ENCODE results near the gene SPSB1. TPM values are rescaled to one million over a fixed set of nuclear protein-coding genes. Genes with fewer than 3 reads are reported as not detected.

Gene SPSB1
- total RNA-seq, 4 donors from 2014 or later, result 69.3 to 168 (median 94.1) TPM

- DNase-seq, result no peak
- Histone ChIP-seq H3K36me3 (peaks cover 0 to 22% (median 0%) of the 10 kb centered on the region in 3 donors), H3K27ac (peak overlapping the region in 1 of 4 donors; percentile 25), H3K27me3 (no peaks in the 10 kb centered on the region), H3K4me3 (no peak overlapping the region), H3K9me3 (no peaks in the 10 kb centered on the region), H3K4me1 (peaks cover 0 to 30% (median 0%) of the 10 kb centered on the region in 4 donors)
- no peak for TF ChIP-seq POLR2A (IDR thresholded peaks at IDR 0.05)
- no peak for TF ChIP-seq CTCF (IDR thresholded peaks at IDR 0.05)
Measured at GRCh38 chr1:9351654-9352271, 59.1 kb downstream of the SPSB1 start.

GRCh38 chr1:9352377-9353134 is 59.9 kb downstream of the SPSB1 start:
- H3K27ac ChIP-seq, result peak overlapping the region in 2 of 4 donors; percentile 19 to 25
- H3K27me3 ChIP-seq, result no peaks in the 10 kb centered on the region
- DNase-seq, result no peak
- peaks cover 0 to 30% (median 0%) of the 10 kb centered on the region in 4 donors for H3K4me1 ChIP-seq
- peaks cover 0 to 28% (median 0%) of the 10 kb centered on the region in 3 donors for H3K36me3 ChIP-seq
- H3K9me3 ChIP-seq, result no peaks in the 10 kb centered on the region
- H3K4me3 ChIP-seq, result no peak overlapping the region
- no peak for TF ChIP-seq POLR2A (IDR thresholded peaks at IDR 0.05)
- TF ChIP-seq CTCF (IDR thresholded peaks at IDR 0.05), result no peak

DNA sequence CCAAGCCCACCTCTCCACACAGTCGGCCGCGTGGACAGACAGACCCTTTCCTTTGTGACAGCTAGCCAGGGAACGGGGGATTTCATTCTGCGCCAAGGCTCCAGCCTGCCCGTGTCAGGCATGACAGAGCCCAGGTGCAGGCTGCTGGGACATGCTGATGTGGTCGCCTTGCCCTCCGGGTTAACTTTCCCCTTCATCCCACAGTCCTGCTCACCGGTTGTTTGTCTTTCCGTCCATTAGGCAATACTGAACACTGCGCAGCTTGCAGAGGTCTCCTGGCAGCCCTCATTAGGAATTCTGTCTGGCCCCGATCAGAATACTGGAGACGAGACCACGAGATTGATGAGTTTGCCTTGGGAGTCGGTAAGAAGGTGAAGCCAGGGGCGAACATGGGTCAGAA is 62.8 kb downstream of the SPSB1 start:
- peaks cover 0 to 48% (median 0%) of the 10 kb centered on the region in 3 donors for H3K36me3 ChIP-seq
- H3K27ac ChIP-seq, result no peak overlapping the region
- no peaks in the 10 kb centered on the region for H3K9me3 ChIP-seq
- no peak overlapping the region for H3K4me3 ChIP-seq
- H3K4me1 ChIP-seq, result peaks cover 0 to 16% (median 0%) of the 10 kb centered on the region in 4 donors
- H3K27me3 ChIP-seq, result no peaks in the 10 kb centered on the region
- DNase-seq, result no peak
- TF ChIP-seq POLR2A (IDR thresholded peaks at IDR 0.05) (no peak), CTCF (IDR thresholded peaks at IDR 0.05) (no peak)

DNA sequence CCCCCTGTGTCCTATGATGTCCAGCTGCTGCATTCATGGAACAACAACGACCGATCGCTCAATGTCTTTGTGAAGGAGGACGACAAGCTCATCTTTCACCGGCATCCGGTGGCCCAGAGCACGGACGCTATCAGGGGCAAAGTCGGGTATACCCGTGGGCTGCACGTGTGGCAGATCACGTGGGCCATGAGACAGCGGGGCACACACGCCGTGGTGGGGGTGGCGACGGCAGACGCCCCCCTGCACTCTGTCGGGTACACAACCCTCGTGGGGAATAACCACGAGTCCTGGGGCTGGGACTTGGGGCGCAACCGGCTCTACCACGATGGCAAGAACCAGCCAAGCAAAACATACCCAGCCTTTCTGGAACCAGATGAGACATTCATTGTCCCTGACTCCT is 63.3 kb downstream of the SPSB1 start:
- H3K9me3 ChIP-seq, result no peaks in the 10 kb centered on the region
- no peak for DNase-seq
- H3K4me1 ChIP-seq, result peaks cover 0 to 14% (median 0%) of the 10 kb centered on the region in 4 donors
- peaks cover 0 to 50% (median 0%) of the 10 kb centered on the region in 3 donors for H3K36me3 ChIP-seq
- H3K4me3 ChIP-seq, result no peak overlapping the region
- H3K27ac ChIP-seq, result no peak overlapping the region
- H3K27me3 ChIP-seq, result no peaks in the 10 kb centered on the region
- TF ChIP-seq POLR2A (IDR thresholded peaks at IDR 0.05) (no peak), CTCF (IDR thresholded peaks at IDR 0.05) (no peak)

GRCh38 chr1:9356829-9357466 is 64.3 kb downstream of the SPSB1 start:
- H3K9me3 ChIP-seq, result no peaks in the 10 kb centered on the region
- no peak overlapping the region for H3K27ac ChIP-seq
- TF ChIP-seq POLR2A (IDR thresholded peaks at IDR 0.05) (no peak), CTCF (IDR thresholded peaks at IDR 0.05) (no peak)
- no peaks in the 10 kb centered on the region for H3K27me3 ChIP-seq
- no peak overlapping the region for H3K4me3 ChIP-seq
- peaks cover 0 to 54% (median 0%) of the 10 kb centered on the region in 3 donors for H3K36me3 ChIP-seq
- peaks cover 0 to 12% (median 2%) of the 10 kb centered on the region in 4 donors for H3K4me1 ChIP-seq
- DNase-seq, result no peak

All from Peyer's patch (tissue), 4 donors.